HG03103 (cell line): ENCODE measurements around the gene ATG14.
"Not testable (repeated sequence)": the region's sequence is repeated elsewhere in the genome, so short reads cannot be mapped to it uniquely, and the experiment has no call there.

ENCODE experiments used
- ATAC-seq: cut with Tn5 transposase; IDR thresholded peaks from one replicate; pipeline ENCODE4 v1.9.1; 2021; ENCODE audit warnings: low read depth; ENCODE audit not compliant: unreplicated experiment

The ATG14 gene

DNA sequence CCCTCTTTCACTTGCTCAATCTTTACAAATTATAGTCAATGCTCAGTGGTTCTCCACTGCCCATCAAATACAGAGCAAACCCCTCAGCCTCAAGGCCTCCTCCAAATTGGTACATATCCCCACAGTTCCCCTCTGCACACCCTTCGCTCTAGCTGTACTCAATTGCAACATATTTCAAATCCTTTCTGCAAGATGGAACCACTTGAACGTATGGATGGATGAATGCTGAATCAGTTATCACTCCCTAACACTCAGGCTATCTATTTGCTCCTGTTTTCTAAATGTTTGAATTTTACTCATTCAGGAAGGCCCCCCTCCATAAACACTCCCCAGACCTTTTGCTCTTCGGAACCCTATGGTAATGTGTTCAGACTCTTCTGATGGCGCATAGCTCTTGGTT, 24.5 kb downstream of the ATG14 start:
- ATAC-seq = no peak

DNA sequence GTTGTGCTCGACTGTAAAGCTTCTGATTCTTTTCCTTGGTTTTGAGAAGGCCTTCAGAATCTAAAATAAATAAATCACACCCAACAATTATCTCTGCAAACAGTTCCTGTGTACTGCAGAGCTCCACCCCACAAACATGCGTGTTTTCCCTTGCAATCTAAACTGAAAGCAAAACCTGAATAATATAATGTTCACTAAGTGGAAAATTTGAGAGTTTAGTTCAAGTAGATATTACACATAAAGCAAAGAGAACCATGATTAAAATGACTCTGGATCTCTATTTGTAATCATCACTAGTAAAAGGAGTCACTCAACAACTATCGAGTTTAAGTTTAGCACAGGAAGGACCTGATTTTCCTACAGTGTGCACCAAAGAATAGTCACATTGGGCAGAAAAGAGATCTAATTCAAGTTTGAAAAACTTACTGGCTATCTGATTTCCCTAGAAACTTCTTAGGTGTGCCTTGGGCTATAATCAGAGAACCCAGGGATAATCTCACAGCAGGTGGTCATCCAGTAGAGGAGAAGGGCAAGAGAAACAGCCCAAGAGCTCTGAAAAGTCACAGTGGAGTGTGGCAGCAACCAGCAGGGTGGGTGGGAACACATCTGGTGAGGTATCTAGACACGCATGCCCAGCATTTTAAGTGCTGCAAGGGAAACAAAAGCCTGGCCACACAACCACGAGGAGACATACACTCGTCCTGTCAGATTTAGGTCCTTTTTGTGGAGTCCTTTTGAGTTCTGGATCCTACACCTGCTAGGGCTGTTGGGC, 25.4 kb downstream of the ATG14 start:
- no peak for ATAC-seq

DNA sequence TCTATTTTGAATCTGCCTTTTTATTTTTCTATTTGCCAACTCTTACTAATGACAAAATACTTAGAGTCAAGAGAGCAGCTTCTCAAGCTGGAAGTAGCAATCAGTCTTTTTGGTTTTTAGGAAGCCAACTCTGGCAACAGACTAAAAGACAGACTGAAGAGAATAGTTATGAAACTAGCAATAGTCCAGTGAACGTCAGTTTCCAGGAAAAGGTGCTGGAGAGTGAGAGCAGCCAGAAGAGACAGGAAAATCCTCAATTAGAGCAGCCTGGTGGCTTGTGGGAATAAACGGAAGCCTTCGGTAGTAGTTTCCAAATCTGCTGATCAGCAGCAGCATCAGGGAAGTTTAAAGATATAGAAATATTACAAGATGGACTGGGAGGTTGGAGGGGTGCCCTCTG, 27.1 kb downstream of the ATG14 start:
- no peak for ATAC-seq

DNA sequence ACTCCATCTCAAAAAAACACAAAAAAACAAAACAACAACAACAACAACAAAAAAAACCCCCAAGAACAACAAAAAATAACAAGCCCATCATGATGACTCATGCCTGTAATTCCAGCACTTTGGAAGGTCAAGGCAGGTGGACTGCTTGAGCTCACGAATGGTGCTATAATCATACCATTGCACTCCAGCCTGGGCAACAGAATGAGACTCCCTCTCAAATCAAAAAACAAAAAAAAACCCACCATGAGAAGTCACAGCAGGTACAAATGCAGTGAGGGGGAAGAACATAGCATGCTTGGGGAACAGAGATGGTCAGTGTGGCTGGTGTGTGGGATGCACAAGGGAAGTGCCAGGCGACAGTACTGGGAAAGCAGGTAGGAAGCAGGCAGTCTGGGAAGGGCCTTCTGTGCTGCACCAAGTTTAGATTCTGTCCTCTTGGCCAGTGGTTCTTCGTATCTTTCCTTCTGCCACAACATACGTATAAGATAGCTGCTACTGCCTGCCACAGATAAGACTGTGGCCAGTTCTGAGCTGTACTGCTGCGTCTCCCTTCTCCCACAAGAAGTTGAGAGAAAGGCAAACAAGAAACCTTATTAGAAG, 28.0 kb downstream of the ATG14 start:
- no peak for ATAC-seq

- ATAC-seq = not testable (repeated sequence)
Measured at GRCh38 chr14:55383056-55383466, 28.6 kb downstream of the ATG14 start.

DNA sequence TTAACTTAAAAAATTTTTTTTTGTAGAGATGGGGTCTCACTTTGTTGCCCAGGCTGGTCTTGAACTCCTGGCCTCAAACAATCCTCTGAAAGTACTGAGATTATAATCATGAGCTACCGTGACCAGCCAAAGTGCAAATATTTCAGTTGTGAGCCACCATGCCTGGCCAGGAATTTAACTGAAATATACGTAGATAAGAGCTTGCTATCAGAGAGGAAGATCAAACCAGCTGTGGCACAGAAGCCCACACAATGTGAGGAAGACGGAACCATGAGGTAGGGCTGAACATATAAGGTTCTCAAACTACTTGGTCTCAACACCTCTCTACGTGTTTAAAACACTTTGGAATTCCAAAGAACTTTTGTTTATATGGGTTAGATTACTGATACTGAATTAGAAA, 29.1 kb downstream of the ATG14 start:
- ATAC-seq = no peak

GRCh38 chr14:55381561-55381960, 30.1 kb downstream of the ATG14 start:
- no peak for ATAC-seq

DNA sequence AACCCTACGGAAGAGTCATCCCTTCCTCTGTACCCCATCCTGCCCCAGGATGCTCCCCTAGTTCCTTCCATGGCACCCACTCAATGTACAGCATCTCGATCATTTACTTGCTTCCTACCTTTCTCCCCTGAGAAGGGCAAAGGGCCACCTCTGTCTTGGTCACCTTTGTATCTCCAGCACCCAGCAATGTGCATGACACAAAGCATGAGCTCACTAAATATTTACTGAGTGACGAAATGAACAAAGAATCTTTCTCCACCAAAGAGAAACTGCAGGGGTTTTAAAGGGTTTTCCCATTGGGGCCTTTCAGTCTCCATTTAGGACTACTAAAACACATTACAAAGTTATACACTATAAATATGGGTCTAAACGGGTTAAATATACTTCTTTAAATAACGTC, 30.6 kb downstream of the ATG14 start:
- no peak for ATAC-seq

DNA sequence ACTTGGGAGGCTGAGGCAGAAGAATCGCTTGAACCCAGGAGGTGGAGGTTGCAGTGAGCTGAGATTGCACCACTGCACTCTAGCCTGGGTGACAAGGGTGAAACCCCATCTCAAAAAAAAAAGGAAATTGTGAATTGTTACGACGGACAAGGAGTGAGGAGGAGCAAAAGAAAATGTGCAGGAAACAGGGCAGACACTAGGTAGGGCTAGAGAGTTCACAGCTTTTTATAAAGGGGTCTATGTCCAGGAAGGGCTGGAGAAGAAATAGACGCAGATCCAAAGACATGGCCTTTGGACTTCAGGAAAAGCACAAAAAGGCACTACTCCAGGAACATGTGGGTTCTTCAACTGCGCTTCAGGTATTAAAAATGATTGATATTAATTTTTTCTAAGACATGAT, 34.4 kb downstream of the ATG14 start:
- no peak for ATAC-seq

DNA sequence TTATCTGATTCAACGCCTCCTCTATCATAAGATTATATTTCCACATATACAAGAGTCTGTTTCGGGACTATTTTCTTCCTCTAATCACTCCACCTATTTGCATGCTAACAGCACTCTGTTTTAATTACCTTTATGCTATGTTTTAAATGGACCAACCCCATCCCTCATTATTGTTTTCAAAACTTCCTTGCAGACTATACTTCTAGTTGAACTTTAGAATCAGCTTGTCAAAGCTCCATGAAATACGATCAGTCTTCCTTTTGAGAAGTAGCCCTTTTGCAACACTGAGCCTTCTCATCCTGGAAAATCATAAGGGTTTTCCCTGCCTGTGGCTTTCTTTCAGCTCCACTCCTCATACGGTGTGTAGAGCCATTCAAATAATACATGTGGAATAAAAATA, 36.9 kb downstream of the ATG14 start:
- ATAC-seq = no peak

GRCh38 chr14:55373784-55374705, 37.6 kb downstream of the ATG14 start:
- ATAC-seq = no peak

DNA sequence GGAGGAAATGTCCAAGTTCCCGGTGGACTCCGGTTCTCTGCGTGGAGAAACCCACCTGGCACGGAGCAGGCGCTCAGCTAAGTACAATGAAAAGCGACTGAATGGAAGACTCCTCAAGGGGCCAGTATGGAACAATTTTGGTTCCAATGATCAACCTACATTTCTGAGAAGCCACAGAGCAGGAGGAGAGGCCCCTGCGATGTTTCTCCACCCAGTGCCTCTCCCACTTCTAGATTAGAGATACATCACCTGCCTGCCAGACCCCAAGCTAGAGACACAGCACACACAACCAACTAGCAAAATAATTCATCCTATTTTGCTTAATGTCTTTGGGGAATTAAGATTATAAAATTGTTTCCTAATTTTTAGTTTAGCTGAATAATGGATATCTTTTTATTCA, 38.8 kb downstream of the ATG14 start:
- ATAC-seq = no peak

DNA sequence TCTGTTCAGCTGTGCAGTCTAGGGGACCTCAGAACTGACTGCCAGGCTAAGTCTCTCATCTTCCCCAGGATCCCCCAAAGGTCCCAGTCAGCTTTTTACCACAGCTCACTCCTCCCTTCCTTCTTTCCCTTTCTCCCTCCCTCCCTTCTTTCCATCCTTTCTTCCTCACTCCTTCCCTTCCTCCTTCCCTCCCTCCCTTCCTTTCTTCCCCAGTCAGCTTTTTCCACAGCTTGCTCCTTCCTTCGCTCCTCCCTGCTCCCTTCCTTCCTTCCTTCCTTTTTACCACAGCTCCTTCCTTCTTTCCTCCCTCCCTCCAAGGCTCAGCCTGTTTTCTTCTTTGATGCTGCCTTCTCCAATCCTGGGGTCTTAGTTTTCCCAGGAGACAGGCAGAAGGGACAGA, 39.2 kb downstream of the ATG14 start:
- no peak for ATAC-seq

GRCh38 chr14:55370883-55371455, 40.7 kb downstream of the ATG14 start:
- ATAC-seq = no peak

DNA sequence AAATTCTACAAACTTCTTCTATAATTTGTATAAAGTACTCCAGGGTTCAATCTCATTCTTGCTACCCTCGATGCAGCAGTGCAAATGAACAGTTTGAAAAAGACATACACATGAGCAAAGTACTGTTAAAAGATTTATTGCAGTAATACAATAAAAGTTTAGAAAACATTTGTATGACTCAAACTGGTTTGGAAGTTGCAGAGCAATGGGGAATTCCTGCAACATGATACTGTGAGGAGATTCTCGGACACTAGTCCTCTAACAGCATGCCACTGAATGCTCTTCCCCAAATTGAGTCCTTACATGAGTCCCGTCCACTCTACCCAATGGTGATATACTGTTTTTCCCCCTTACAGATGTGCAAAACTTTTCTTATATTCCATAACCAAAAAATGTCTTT, 45.4 kb downstream of the ATG14 start:
- no peak for ATAC-seq

- no peak for ATAC-seq
Measured at GRCh38 chr14:55361190-55361589, 50.4 kb downstream of the ATG14 start.

- no peak for ATAC-seq
Measured at GRCh38 chr14:55359307-55359706, 52.3 kb downstream of the ATG14 start.

- no peak for ATAC-seq
Measured at GRCh38 chr14:55356913-55357312, 54.7 kb downstream of the ATG14 start.

- ATAC-seq = no peak
Measured at GRCh38 chr14:55355922-55356321, 55.7 kb downstream of the ATG14 start.

DNA sequence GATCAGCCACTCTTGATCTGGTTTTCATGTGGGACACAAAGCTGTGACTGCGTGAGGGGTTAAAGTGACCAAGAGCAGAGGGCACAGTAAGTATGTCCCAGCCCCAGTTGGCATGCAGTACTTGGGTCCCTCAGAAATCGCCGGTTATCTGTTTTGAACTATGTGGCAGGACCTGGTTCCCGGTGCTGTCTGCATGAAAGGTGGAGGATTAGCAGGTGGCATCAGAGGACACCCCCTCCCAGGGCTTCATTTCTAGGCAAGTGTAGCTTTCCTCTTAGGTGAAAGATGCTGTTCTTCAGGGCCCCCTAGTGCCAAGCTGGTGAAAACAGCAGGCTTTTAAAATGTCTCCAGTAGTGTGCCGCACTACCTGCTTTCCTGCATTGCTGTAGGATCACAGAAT, 57.1 kb downstream of the ATG14 start:
- ATAC-seq = peak; percentile 77
